GM18907 (cell line): Measurements from ENCODE around the gene CYSLTR1.
"Not testable (repeated sequence)": the region's sequence is repeated elsewhere in the genome, so short reads cannot be mapped to it uniquely, and the experiment has no call there.

Experiments
- ATAC-seq: cut with Tn5 transposase; IDR thresholded peaks from one replicate; pipeline ENCODE4 v1.9.1; 2021; ENCODE audit warnings: mild to moderate bottlenecking, moderate library complexity; ENCODE audit not compliant: unreplicated experiment

CYSLTR1 gene

GRCh38 chrX:78226047-78226446 is 101.4 kb downstream of the CYSLTR1 start:
- ATAC-seq: not testable (repeated sequence)
